Measurements from ENCODE around the gene L3MBTL3. TPM values are rescaled to one million over a fixed set of nuclear protein-coding genes. Genes with fewer than 3 reads are reported as not detected.

The L3MBTL3 gene
- total RNA-seq (2014; rRNA removed; shearing (Covaris generic)) (11.2 and 12.1 TPM in 2 replicates), polyA plus RNA-seq (2016; fragmentation: Nextera tagmentation; extraction: Ambion mirVana) (7.9 and 8.7 TPM in 2 replicates)
- long read RNA-seq, partial matches to known transcripts: 1 of 1 reads
- long read RNA-seq, other reads (novel, unspliced or antisense): 0 of 1 reads

DNA sequence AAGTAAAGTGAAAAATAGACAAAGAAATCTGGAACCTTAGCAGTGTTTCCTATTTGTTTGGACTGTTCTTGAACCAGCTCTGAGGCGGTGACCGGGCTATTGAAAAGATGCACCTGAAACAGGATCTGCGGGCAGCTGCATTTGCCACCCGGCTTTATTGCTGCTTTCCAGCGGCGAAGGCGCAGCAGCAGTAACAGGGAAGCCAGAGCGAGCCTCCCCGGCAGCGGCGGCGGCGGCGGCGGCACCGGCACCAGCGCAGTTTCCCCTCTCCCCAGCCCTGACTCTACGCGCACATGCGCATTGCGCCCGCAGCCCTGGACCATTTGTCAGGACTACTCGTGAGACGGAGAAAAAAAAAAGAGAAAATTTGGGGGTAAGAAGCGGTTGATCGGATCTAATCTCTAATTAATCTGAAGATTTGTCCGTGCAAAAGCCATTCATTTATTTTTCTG, at the start of gene L3MBTL3:
L3MBTL3 (plus strand) TSS at position 290 of the 452 bp plus-strand sequence. CDS start 24,119 bp downstream, outside the sequence.
- H3K79me2 ChIP-seq (replicated peaks; ENCODE audit: insufficient read depth): peaks cover 11% of the 10 kb centered on the region; the same call in 1 of the 2 replicates
- H3K36me3 ChIP-seq (ENCODE audit: insufficient read depth): no peaks in the 10 kb centered on the region
- H3K4me2 ChIP-seq: peak within 1 kb of the TSS; percentile 98
- 0 out of 2 replicates have a peak, but pooled peaks cover 8% of the 10 kb centered on the region for H3F3A ChIP-seq (replicated peaks; ENCODE audit: low read depth)
- peaks cover 8% of the 10 kb centered on the region for H3K4me1 ChIP-seq (ENCODE audit: insufficient read depth)
- Mint-ChIP-seq H3K27ac (peak within 1 kb of the TSS; percentile 90), H3K9me3 (peaks cover 5% of the 10 kb centered on the region; the same call in 2 of the 3 replicates), H3K36me3 (ENCODE audit: low read depth) (peaks cover 4% of the 10 kb centered on the region; the same call in 2 of the 3 replicates), H3K27me3 (ENCODE audit: insufficient read depth, low read depth, poor library complexity) (peaks cover 10% of the 10 kb centered on the region), H3K4me1 (peaks cover 10% of the 10 kb centered on the region), H3K4me3 (peak within 1 kb of the TSS; percentile 96)
- DNase-seq (ENCODE audit: low spot score): peak; percentile 88
- no peaks in the 10 kb centered on the region for H3K9me2 ChIP-seq (ENCODE audit: insufficient read depth)
- peak; percentile 89 for ATAC-seq
- TF ChIP-seq, protein P1, sequence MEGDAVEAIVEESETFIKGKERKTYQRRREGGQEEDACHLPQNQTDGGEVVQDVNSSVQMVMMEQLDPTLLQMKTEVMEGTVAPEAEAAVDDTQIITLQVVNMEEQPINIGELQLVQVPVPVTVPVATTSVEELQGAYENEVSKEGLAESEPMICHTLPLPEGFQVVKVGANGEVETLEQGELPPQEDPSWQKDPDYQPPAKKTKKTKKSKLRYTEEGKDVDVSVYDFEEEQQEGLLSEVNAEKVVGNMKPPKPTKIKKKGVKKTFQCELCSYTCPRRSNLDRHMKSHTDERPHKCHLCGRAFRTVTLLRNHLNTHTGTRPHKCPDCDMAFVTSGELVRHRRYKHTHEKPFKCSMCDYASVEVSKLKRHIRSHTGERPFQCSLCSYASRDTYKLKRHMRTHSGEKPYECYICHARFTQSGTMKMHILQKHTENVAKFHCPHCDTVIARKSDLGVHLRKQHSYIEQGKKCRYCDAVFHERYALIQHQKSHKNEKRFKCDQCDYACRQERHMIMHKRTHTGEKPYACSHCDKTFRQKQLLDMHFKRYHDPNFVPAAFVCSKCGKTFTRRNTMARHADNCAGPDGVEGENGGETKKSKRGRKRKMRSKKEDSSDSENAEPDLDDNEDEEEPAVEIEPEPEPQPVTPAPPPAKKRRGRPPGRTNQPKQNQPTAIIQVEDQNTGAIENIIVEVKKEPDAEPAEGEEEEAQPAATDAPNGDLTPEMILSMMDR (conservative IDR thresholded peaks at IDR 0.05; ENCODE audit: low read depth in 2 of 2): no peak
- TF ChIP-seq POLR2AphosphoS5 (IDR thresholded peaks at IDR 0.05; ENCODE audit: low read depth): 0 out of 2 replicates have a peak, but pooled peaks have one; percentile 28
- no peak within 1 kb of the TSS for H3K27ac ChIP-seq (ENCODE audit: low read depth)
- H2AFZ ChIP-seq: peak within 1 kb of the TSS; percentile 99
- H3K4me3 ChIP-seq: peak within 1 kb of the TSS; percentile 89
- peaks cover 7% of the 10 kb centered on the region for H3K27me3 ChIP-seq (ENCODE audit: insufficient read depth)
- peaks cover 11% of the 10 kb centered on the region for H4K20me1 ChIP-seq (replicated peaks; ENCODE audit: insufficient read depth)

DNA sequence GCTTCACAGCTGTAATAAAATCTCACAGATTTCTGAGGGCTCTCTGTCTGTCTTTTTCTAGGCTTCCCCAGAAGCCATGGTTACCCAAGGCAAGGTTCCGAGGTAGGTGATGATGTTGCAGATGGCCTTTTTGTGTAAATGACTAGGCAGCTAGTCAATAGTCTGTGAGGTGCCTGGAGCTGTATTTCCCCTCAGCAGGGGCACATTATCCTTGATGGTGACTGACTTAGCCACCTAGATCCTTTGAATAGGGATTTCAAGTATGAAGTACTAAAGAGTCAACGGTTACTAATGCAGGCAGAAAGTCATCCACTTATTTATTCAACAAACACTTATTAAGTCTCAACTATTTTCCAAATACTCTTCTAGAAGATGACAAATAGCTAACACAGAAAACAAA, 49.3 kb upstream of the L3MBTL3 start:
- Mint-ChIP-seq H3K4me3 (no peak overlapping the region), H3K9me3 (peaks cover 6% of the 10 kb centered on the region; the same call in 2 of the 3 replicates), H3K27me3 (ENCODE audit: insufficient read depth, low read depth, poor library complexity) (peaks cover 4% of the 10 kb centered on the region), H3K36me3 (ENCODE audit: low read depth) (no peaks in the 10 kb centered on the region), H3K4me1 (peaks cover 14% of the 10 kb centered on the region), H3K27ac (no peak overlapping the region; the same call in 1 of the 2 replicates)
- Histone ChIP-seq H3K9me2 (ENCODE audit: insufficient read depth) (peaks cover 11% of the 10 kb centered on the region; the same call in 1 of the 2 replicates), H3K36me3 (ENCODE audit: insufficient read depth) (no peaks in the 10 kb centered on the region), H2AFZ (no peak overlapping the region), H3K4me1 (ENCODE audit: insufficient read depth) (no peaks in the 10 kb centered on the region), H3K27ac (ENCODE audit: low read depth) (no peak overlapping the region), H3K4me2 (no peak overlapping the region), H3F3A (replicated peaks; ENCODE audit: low read depth) (no peaks in the 10 kb centered on the region), H3K79me2 (replicated peaks; ENCODE audit: insufficient read depth) (no peaks in the 10 kb centered on the region), H3K4me3 (no peak overlapping the region), H4K20me1 (replicated peaks; ENCODE audit: insufficient read depth) (no peaks in the 10 kb centered on the region), H3K27me3 (ENCODE audit: insufficient read depth) (no peaks in the 10 kb centered on the region)
- DNase-seq (ENCODE audit: low spot score): no peak
- 0 out of 3 replicates have a peak, but pooled peaks have one; percentile 32 for ATAC-seq
- TF ChIP-seq, protein P2, sequence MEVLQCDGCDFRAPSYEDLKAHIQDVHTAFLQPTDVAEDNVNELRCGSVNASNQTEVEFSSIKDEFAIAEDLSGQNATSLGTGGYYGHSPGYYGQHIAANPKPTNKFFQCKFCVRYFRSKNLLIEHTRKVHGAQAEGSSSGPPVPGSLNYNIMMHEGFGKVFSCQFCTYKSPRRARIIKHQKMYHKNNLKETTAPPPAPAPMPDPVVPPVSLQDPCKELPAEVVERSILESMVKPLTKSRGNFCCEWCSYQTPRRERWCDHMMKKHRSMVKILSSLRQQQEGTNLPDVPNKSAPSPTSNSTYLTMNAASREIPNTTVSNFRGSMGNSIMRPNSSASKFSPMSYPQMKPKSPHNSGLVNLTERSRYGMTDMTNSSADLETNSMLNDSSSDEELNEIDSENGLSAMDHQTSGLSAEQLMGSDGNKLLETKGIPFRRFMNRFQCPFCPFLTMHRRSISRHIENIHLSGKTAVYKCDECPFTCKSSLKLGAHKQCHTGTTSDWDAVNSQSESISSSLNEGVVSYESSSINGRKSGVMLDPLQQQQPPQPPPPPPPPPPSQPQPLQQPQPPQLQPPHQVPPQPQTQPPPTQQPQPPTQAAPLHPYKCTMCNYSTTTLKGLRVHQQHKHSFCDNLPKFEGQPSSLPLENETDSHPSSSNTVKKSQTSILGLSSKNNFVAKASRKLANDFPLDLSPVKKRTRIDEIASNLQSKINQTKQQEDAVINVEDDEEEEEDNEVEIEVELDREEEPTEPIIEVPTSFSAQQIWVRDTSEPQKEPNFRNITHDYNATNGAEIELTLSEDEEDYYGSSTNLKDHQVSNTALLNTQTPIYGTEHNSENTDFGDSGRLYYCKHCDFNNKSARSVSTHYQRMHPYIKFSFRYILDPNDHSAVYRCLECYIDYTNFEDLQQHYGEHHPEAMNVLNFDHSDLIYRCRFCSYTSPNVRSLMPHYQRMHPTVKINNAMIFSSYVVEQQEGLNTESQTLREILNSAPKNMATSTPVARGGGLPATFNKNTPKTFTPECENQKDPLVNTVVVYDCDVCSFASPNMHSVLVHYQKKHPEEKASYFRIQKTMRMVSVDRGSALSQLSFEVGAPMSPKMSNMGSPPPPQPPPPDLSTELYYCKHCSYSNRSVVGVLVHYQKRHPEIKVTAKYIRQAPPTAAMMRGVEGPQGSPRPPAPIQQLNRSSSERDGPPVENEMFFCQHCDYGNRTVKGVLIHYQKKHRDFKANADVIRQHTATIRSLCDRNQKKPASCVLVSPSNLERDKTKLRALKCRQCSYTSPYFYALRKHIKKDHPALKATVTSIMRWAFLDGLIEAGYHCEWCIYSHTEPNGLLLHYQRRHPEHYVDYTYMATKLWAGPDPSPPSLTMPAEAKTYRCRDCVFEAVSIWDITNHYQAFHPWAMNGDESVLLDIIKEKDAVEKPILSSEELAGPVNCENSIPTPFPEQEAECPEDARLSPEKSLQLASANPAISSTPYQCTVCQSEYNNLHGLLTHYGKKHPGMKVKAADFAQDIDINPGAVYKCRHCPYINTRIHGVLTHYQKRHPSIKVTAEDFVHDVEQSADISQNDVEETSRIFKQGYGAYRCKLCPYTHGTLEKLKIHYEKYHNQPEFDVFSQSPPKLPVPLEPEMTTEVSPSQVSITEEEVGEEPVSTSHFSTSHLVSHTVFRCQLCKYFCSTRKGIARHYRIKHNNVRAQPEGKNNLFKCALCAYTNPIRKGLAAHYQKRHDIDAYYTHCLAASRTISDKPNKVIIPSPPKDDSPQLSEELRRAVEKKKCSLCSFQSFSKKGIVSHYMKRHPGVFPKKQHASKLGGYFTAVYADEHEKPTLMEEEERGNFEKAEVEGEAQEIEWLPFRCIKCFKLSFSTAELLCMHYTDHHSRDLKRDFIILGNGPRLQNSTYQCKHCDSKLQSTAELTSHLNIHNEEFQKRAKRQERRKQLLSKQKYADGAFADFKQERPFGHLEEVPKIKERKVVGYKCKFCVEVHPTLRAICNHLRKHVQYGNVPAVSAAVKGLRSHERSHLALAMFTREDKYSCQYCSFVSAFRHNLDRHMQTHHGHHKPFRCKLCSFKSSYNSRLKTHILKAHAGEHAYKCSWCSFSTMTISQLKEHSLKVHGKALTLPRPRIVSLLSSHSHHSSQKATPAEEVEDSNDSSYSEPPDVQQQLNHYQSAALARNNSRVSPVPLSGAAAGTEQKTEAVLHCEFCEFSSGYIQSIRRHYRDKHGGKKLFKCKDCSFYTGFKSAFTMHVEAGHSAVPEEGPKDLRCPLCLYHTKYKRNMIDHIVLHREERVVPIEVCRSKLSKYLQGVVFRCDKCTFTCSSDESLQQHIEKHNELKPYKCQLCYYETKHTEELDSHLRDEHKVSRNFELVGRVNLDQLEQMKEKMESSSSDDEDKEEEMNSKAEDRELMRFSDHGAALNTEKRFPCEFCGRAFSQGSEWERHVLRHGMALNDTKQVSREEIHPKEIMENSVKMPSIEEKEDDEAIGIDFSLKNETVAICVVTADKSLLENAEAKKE (CRISPR knock-in tag; IDR thresholded peaks at IDR 0.05): peak; percentile 57; the same call in 1 of the 2 replicates
- no peak for TF ChIP-seq EZH2 (IDR thresholded peaks at IDR 0.05; ENCODE audit: low read depth, unreplicated experiment)

Measured in GM23338 (cell line).